Measurements from ENCODE around the gene PKDREJ. TPM values are rescaled to one million over a fixed set of nuclear protein-coding genes. Genes with fewer than 3 reads are reported as not detected.
"Not testable (repeated sequence)": the region's sequence is repeated elsewhere in the genome, so short reads cannot be mapped to it uniquely, and the experiment has no call there.

The PKDREJ gene
- total and polyA plus RNA-seq, 4 experiments from 2014 or later: not detected

GRCh38 chr22:46272762-46273431 is 9.8 kb upstream of the PKDREJ start:
- peaks cover 5 to 18% (median 7%) of the 10 kb centered on the region in 4 donors for H3K4me1 Mint-ChIP-seq
- Histone ChIP-seq H3K27me3 (ENCODE audit: insufficient read depth, low read length) (no peaks in the 10 kb centered on the region), H3K27ac (ENCODE audit: low read depth, low read length) (no peak overlapping the region), H3K9me3 (ENCODE audit: control insufficient read depth in 1 of 2, low read length in 2 of 2) (no peaks in the 10 kb centered on the region), H3K4me3 (ENCODE audit: low read length in 2 of 2) (no peak overlapping the region), H3K4me1 (ENCODE audit: insufficient read depth, low read length) (peaks cover 6% of the 10 kb centered on the region), H3K36me3 (ENCODE audit: insufficient read depth, low read length) (no peaks in the 10 kb centered on the region)
- peaks cover 13 to 23% of the 10 kb centered on the region in 2 donors for H3K36me3 Mint-ChIP-seq
- no peaks in the 10 kb centered on the region for H3K27me3 Mint-ChIP-seq
- ChIA-PET POLR2A (ENCODE audit: partially characterized antibody) (no interaction called here), CTCF (ENCODE audit: partially characterized antibody) (interaction anchor here (1.0 kb wide), 1 partner anchor 22 kb away, joined by 3 read pairs; the partner anchor contains the start of gene CDPF1)
- H3K9me3 Mint-ChIP-seq: peaks cover 0 to 2% (median 0%) of the 10 kb centered on the region in 8 donors
- intact Hi-C loops (cut with micrococcal nuclease): no loop called here
- no peak for DNase-seq
- H3K4me3 Mint-ChIP-seq: no peak overlapping the region
- no peak overlapping the region for H3K27ac Mint-ChIP-seq

DNA sequence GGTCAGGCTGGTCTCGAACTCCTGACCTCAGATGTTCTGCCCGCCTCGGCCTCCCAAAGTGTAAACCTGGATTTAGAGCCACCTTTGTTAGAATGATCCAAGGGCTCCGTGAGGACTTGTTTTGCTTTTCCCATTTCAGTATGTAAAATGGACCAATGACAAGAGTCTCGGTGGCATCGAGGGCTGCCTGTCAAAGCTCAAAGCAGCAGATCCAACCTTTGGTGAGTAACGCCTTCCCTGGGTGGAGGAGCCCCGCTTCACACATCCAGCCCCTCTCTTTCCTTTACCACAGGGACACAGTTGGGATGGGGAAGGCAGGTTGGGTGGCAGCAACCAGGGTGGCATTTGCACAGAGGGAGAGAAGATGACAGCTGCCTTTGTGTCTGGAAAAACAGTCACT is 9.1 kb upstream of the PKDREJ start:
- ChIA-PET POLR2A (ENCODE audit: partially characterized antibody) (no interaction called here), CTCF (ENCODE audit: partially characterized antibody) (interaction anchor here (1.0 kb wide), 1 partner anchor 22 kb away, joined by 3 read pairs; the partner anchor contains the start of gene CDPF1)
- H3K4me1 ChIP-seq (ENCODE audit: insufficient read depth, low read length): peaks cover 9% of the 10 kb centered on the region
- peaks cover 0 to 2% (median 0%) of the 10 kb centered on the region in 8 donors for H3K9me3 Mint-ChIP-seq
- H3K4me3 ChIP-seq (ENCODE audit: low read length in 2 of 2): no peak overlapping the region
- H3K36me3 ChIP-seq (ENCODE audit: insufficient read depth, low read length): no peaks in the 10 kb centered on the region
- H3K27ac Mint-ChIP-seq: no peak overlapping the region
- peaks cover 14 to 22% of the 10 kb centered on the region in 2 donors for H3K36me3 Mint-ChIP-seq
- no peaks in the 10 kb centered on the region for H3K27me3 ChIP-seq (ENCODE audit: insufficient read depth, low read length)
- DNase-seq: no peak
- intact Hi-C loops (cut with micrococcal nuclease): no loop called here
- no peak overlapping the region for H3K4me3 Mint-ChIP-seq
- H3K9me3 ChIP-seq (ENCODE audit: control insufficient read depth in 1 of 2, low read length in 2 of 2): no peaks in the 10 kb centered on the region
- peaks cover 7 to 24% (median 13%) of the 10 kb centered on the region in 4 donors for H3K4me1 Mint-ChIP-seq
- no peaks in the 10 kb centered on the region for H3K27me3 Mint-ChIP-seq
- H3K27ac ChIP-seq (ENCODE audit: low read depth, low read length): no peak overlapping the region

GRCh38 chr22:46269564-46269963 is 6.4 kb upstream of the PKDREJ start:
- peak overlapping the region in 2 of 7 donors; percentile 43 to 81 for H3K27ac Mint-ChIP-seq
- peaks cover 11% of the 10 kb centered on the region for H3K4me1 ChIP-seq (ENCODE audit: insufficient read depth, low read length)
- CTCF ChIA-PET (ENCODE audit: partially characterized antibody): interaction anchor here (1.4 kb wide), 1 partner anchor 27 kb away, joined by 4 read pairs; no protein-coding TSS in a partner anchor
- POLR2A ChIA-PET (ENCODE audit: partially characterized antibody): interaction anchor here (3.3 kb wide), 1 partner anchor 19 kb away, joined by 25 read pairs; the partner anchor contains the start of gene CDPF1
- H3K9me3 Mint-ChIP-seq: peaks cover 0 to 4% (median under 1%) of the 10 kb centered on the region in 8 donors
- H3K27ac ChIP-seq (ENCODE audit: low read depth, low read length): no peak overlapping the region
- H3K9me3 ChIP-seq (ENCODE audit: control insufficient read depth in 1 of 2, low read length in 2 of 2): no peaks in the 10 kb centered on the region
- intact Hi-C loops (cut with micrococcal nuclease): no loop called here
- H3K4me3 Mint-ChIP-seq: peak overlapping the region in 5 of 8 donors; percentile 60 to 91 (median 66)
- no peak overlapping the region for H3K4me3 ChIP-seq (ENCODE audit: low read length in 2 of 2)
- H3K36me3 ChIP-seq (ENCODE audit: insufficient read depth, low read length): no peaks in the 10 kb centered on the region
- H3K27me3 Mint-ChIP-seq: peaks cover 1 to 4% of the 10 kb centered on the region in 2 donors
- peaks cover 9 to 27% (median 15%) of the 10 kb centered on the region in 4 donors for H3K4me1 Mint-ChIP-seq
- peaks cover 3 to 7% of the 10 kb centered on the region in 2 donors for H3K36me3 Mint-ChIP-seq
- DNase-seq: no peak
- H3K27me3 ChIP-seq (ENCODE audit: insufficient read depth, low read length): peaks cover 6% of the 10 kb centered on the region

DNA sequence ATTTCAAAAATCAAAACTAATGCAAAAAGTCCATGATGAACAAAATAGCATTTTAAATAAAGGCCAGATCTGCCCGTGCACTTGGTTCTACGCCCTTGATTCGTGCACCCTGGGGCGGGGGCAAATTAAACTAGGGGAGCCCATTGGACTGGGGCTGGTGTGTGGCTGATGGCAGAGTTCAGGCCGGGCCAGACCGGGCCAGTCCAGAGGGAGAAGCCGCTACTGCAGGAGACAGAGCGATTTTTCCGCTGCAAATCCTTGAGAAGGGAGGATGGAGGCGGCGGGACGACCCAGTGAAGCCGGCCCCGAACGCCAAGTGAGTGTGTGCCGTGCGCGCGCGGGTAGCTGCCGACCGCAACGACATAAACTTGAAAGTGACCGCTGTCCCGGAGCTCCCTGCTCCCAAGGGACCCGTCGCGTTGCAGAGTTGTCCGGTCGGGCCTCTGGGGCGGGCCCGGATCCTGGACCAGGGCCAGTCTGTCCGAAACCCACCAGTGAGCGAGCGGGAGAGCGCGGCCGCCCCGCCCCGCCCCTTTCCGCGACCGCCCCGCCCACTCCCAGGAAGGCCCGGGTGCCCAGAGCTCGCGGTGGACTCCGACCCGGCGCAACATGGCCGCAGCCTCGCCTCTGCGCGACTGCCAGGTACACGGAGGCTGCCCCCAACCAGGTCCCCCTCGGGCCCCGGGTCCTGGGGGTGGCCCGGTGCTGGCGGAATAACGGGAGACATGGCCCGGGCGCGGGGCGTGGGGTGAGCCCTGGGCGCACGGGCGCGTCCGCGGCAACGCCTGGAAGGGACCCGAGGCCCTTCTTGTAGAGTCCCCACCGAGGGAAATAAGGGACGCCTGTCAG is 4.5 kb upstream of the PKDREJ start, which contains the start of gene TTC38:
Gene TTC38 (plus strand): TSS at position 578 of the 849 bp plus-strand sequence. CDS start 32 bp downstream, at position 610.
- Histone ChIP-seq H3K27ac (ENCODE audit: low read depth, low read length) (peak within 1 kb of the TSS; percentile 18), H3K4me1 (ENCODE audit: insufficient read depth, low read length) (peaks cover 11% of the 10 kb centered on the region), H3K9me3 (ENCODE audit: control insufficient read depth in 1 of 2, low read length in 2 of 2) (no peaks in the 10 kb centered on the region), H3K4me3 (ENCODE audit: low read length in 2 of 2) (peak within 1 kb of the TSS in 1 of 2 donors; percentile 49), H3K27me3 (ENCODE audit: insufficient read depth, low read length) (peaks cover 6% of the 10 kb centered on the region), H3K36me3 (ENCODE audit: insufficient read depth, low read length) (no peaks in the 10 kb centered on the region)
- H3K36me3 Mint-ChIP-seq: peaks cover 0 to 3% of the 10 kb centered on the region in 2 donors
- peaks cover 0 to 4% (median under 1%) of the 10 kb centered on the region in 8 donors for H3K9me3 Mint-ChIP-seq
- H3K4me1 Mint-ChIP-seq: peaks cover 9 to 32% (median 15%) of the 10 kb centered on the region in 4 donors
- intact Hi-C loops (cut with micrococcal nuclease): loop anchor here (1.0 kb wide), 1 partner anchor 17 kb away; the partner anchor contains the start of gene CDPF1
- ChIA-PET POLR2A (ENCODE audit: partially characterized antibody) (interaction anchor here (1.0 to 3.3 kb wide), 4 partner anchors 9 to 29 kb away, joined by 3 to 25 read pairs (median 9); partner anchors contain the start of genes CDPF1 and GTSE1), CTCF (ENCODE audit: partially characterized antibody) (interaction anchor here (0.8 to 1.1 kb wide), 3 partner anchors 19 to 146 kb away, joined by 3 to 4 read pairs (median 3); no protein-coding TSS in a partner anchor)
- peak within 1 kb of the TSS; percentile 16 to 82 (median 69) for H3K27ac Mint-ChIP-seq
- DNase-seq: peak; percentile 22 to 59 (median 26)
- H3K4me3 Mint-ChIP-seq: peak within 1 kb of the TSS; percentile 86 to 95 (median 91)
- H3K27me3 Mint-ChIP-seq: peaks cover 12 to 18% of the 10 kb centered on the region in 2 donors

- H3K9me3 Mint-ChIP-seq; intact Hi-C loops (cut with micrococcal nuclease); H3K36me3 Mint-ChIP-seq; POLR2A ChIA-PET (ENCODE audit: partially characterized antibody); H3K27ac ChIP-seq (ENCODE audit: low read depth, low read length); H3K4me3 Mint-ChIP-seq; H3K9me3 ChIP-seq (ENCODE audit: control insufficient read depth in 1 of 2, low read length in 2 of 2); H3K4me3 ChIP-seq (ENCODE audit: low read length in 2 of 2); H3K27ac Mint-ChIP-seq; H3K36me3 ChIP-seq (ENCODE audit: insufficient read depth, low read length); DNase-seq: not testable (repeated sequence)
- H3K4me1 Mint-ChIP-seq: peaks cover 9 to 32% (median 15%) of the 10 kb centered on the region in 4 donors
- Histone ChIP-seq H3K27me3 (ENCODE audit: insufficient read depth, low read length) (peaks cover 17% of the 10 kb centered on the region), H3K4me1 (ENCODE audit: insufficient read depth, low read length) (peaks cover 11% of the 10 kb centered on the region)
- CTCF ChIA-PET (ENCODE audit: partially characterized antibody): interaction anchor here (1.4 kb wide), 1 partner anchor 30 kb away, joined by 3 read pairs; no protein-coding TSS in a partner anchor
- H3K27me3 Mint-ChIP-seq: peaks cover 27 to 34% of the 10 kb centered on the region in 2 donors
These were observed 2.5 kb upstream of the PKDREJ start for GRCh38 chr22:46265627-46266026.

DNA sequence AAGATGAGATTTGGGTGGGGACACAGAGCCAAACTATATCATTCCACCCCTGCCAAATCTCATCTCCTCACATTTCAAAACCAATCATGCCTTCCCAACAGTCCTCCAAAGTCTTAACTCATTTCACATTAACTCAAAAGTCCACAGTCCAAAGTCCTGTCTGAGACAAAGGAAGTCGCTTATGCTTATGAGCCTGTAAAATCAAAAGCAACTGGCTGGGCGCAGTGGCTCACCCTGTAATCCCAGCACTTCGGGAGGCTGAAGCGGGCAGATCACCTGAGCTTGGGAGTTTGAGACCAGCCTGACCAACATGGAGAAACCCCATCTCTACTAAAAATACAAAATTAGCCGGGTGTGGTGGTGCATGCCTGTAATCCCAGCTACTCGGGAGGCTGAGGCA is 1.4 kb upstream of the PKDREJ start:
- POLR2A ChIA-PET (ENCODE audit: partially characterized antibody): not testable (repeated sequence)

More for the DNA sequence above, 1.4 kb upstream of the PKDREJ start:
- peaks cover 11% of the 10 kb centered on the region for H3K4me1 ChIP-seq (ENCODE audit: insufficient read depth, low read length)
- H3K27me3 ChIP-seq (ENCODE audit: insufficient read depth, low read length): peaks cover 17% of the 10 kb centered on the region
- CTCF ChIA-PET (ENCODE audit: partially characterized antibody); H3K36me3 ChIP-seq (ENCODE audit: insufficient read depth, low read length); H3K27ac ChIP-seq (ENCODE audit: low read depth, low read length); intact Hi-C loops (cut with micrococcal nuclease); H3K9me3 ChIP-seq (ENCODE audit: control insufficient read depth in 1 of 2, low read length in 2 of 2); DNase-seq; H3K4me3 ChIP-seq (ENCODE audit: low read length in 2 of 2); H3K27ac Mint-ChIP-seq; H3K36me3 Mint-ChIP-seq; H3K9me3 Mint-ChIP-seq: not testable (repeated sequence)
- Mint-ChIP-seq H3K4me1 (peaks cover 7 to 27% (median 11%) of the 10 kb centered on the region in 4 donors), H3K4me3 (peak overlapping the region in 1 of 8 donors; percentile 20), H3K27me3 (peaks cover 36 to 45% of the 10 kb centered on the region in 2 donors)
